ENCODE measurements around the gene SRA1.

DNA sequence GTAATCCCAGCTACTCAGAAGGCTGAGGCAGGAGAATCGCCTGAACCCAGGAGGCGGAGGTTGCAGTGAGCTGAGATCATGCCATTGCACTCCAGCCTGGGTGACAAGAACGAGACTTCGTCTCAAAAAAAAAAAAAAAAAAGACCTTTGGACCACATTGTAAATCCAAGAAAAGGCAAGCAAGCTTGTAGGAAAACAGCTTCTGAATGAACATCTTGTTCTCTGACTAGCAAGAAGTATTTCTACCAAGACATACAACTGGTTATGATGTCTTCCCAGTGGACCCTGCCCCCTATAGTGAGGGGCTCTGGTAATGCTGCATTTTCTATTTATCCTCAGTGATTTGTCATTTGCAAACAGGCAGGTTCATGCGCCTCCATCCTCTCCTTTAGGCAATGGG, 14.3 kb downstream of the SRA1 start:
- no peak for TF ChIP-seq POLR2A (IDR thresholded peaks at IDR 0.05)
- TF ChIP-seq, protein P1, sequence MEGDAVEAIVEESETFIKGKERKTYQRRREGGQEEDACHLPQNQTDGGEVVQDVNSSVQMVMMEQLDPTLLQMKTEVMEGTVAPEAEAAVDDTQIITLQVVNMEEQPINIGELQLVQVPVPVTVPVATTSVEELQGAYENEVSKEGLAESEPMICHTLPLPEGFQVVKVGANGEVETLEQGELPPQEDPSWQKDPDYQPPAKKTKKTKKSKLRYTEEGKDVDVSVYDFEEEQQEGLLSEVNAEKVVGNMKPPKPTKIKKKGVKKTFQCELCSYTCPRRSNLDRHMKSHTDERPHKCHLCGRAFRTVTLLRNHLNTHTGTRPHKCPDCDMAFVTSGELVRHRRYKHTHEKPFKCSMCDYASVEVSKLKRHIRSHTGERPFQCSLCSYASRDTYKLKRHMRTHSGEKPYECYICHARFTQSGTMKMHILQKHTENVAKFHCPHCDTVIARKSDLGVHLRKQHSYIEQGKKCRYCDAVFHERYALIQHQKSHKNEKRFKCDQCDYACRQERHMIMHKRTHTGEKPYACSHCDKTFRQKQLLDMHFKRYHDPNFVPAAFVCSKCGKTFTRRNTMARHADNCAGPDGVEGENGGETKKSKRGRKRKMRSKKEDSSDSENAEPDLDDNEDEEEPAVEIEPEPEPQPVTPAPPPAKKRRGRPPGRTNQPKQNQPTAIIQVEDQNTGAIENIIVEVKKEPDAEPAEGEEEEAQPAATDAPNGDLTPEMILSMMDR (IDR thresholded peaks at IDR 0.05) = no peak

Measured in body of pancreas (tissue), 4 donors.